Caco-2 (cell line): ENCODE results near the gene LRBA. TPM values are rescaled to one million over a fixed set of nuclear protein-coding genes. Genes with fewer than 3 reads are reported as not detected.
"Not testable (repeated sequence)": the region's sequence is repeated elsewhere in the genome, so short reads cannot be mapped to it uniquely, and the experiment has no call there.

ENCODE experiments used
- BruUV-seq: library from RNA; stranded (reverse); fragments of 400-500 nt; replicated peaks from 2 replicates; lab custom pipeline; 2021; lab: Mats Ljungman, UMichigan
- CTCF ChIA-PET: fragments of 300-600 bp; sonication (Branson Sonifier 250); formaldehyde crosslinking; loops from one replicate; lab custom pipeline; 2022; ENCODE audit warnings: antibody characterized with exemption; lab: Charles Lee
- POLR2A ChIA-PET: fragments of 300-600 bp; sonication (Branson Sonifier 250); formaldehyde crosslinking; loops from one replicate; lab custom pipeline; 2022; ENCODE audit warnings: antibody characterized with exemption; lab: Charles Lee
- DNase-seq, 2 experiments: peaks; one replicate each; pipeline versions ENCODE4 v3.0.0 to v3.0.0-alpha.2; 2020 to 2022
- H3K27me3 ChIP-seq: replicated peaks from 2 replicates; pipeline ENCODE4 v1.6.0; 2011; ENCODE audit warnings: low read length; ENCODE audit not compliant: control insufficient read depth, insufficient read depth
- H3K36me3 ChIP-seq: 2 replicates; pipeline ENCODE4 v1.5.1; 2011; ENCODE audit warnings: low read length; ENCODE audit not compliant: control insufficient read depth, insufficient read depth
- H3K4me1 ChIP-seq: fragments of 250-450 bp; sonication (Bioruptor Pico); 2 replicates; pipeline ENCODE4 v1.5.1; 2020; ENCODE audit warnings: mild to moderate bottlenecking
- H3K4me3 ChIP-seq: 2 replicates; pipeline ENCODE4 v1.5.1; 2011; ENCODE audit warnings: low read depth, mild to moderate bottlenecking, control low read depth, low read length
- H3K9me3 ChIP-seq: fragments of 250-450 bp; sonication (Bioruptor Pico); 2 replicates; pipeline ENCODE4 v1.5.1; 2020; ENCODE audit warnings: mild to moderate bottlenecking, moderate library complexity
- H3K27ac Mint-ChIP-seq: one replicate; pipeline ENCODE4 v1.8.0; 2022; ENCODE audit warnings: mixed read lengths; ENCODE audit not compliant: unreplicated experiment
- H3K27me3 Mint-ChIP-seq: one replicate; pipeline ENCODE4 v1.8.0; 2022; ENCODE audit warnings: mixed read lengths; ENCODE audit not compliant: insufficient read depth, unreplicated experiment
- H3K36me3 Mint-ChIP-seq: one replicate; pipeline ENCODE4 v1.8.0; 2022; ENCODE audit warnings: mild to moderate bottlenecking, mixed read lengths; ENCODE audit not compliant: insufficient read depth, unreplicated experiment
- H3K4me1 Mint-ChIP-seq: one replicate; pipeline ENCODE4 v1.8.0; 2022; ENCODE audit warnings: low read depth, mixed read lengths; ENCODE audit not compliant: unreplicated experiment
- H3K4me3 Mint-ChIP-seq: one replicate; pipeline ENCODE4 v1.8.0; 2022; ENCODE audit warnings: mild to moderate bottlenecking, moderate library complexity, mixed read lengths; ENCODE audit not compliant: unreplicated experiment
- H3K9me3 Mint-ChIP-seq: one replicate; pipeline ENCODE4 v1.8.0; 2022; ENCODE audit warnings: mixed read lengths; ENCODE audit not compliant: unreplicated experiment
- CTCF ChIP-seq, 2 experiments: fragments of 200-600 bp in 1 of 2; IDR thresholded peaks; 1 replicate in 1 of 2; 2 replicates in 1 of 2; pipeline versions ENCODE4 v1.5.1 to v1.8.0; 2011 to 2022; ENCODE audit warnings: antibody characterized with exemption in 1 of 2, control low read depth in 1 of 2, inconsistent platforms in 1 of 2, low read depth in 1 of 2, low read length in 1 of 2, mild to moderate bottlenecking in 1 of 2, moderate library complexity in 1 of 2; ENCODE audit not compliant: insufficient read depth in 1 of 2, severe bottlenecking in 1 of 2, unreplicated experiment in 1 of 2
- intact Hi-C: fragments of 100-400 bp; cut with micrococcal nuclease; formaldehyde crosslinking; loops from one replicate; pipeline ENCODE4 v1.10.0; 2022; ENCODE audit not compliant: unreplicated experiment
- total RNA-seq: library from RNA; stranded (reverse); gene quantifications from 2 replicates; pipeline ENCODE4 v1.2.3, GENCODE V29; 2022

The LRBA gene
- total RNA-seq, 1 experiment from 2014 or later: 53.2 TPM

GRCh38 chr4:150541681-150542080 lies 473.4 kb downstream of the LRBA start:
- no peak overlapping the region for H3K27ac Mint-ChIP-seq
- peaks cover 7% of the 10 kb centered on the region for H3K4me1 Mint-ChIP-seq
- ChIA-PET POLR2A (no interaction called here), CTCF (no interaction called here)
- H3K27me3 Mint-ChIP-seq: no peaks in the 10 kb centered on the region
- DNase-seq: no peak
- no peak overlapping the region for H3K4me3 ChIP-seq
- H3K36me3 Mint-ChIP-seq: no peaks in the 10 kb centered on the region
- BruUV-seq: no TSS peak
- H3K4me3 Mint-ChIP-seq: no peak overlapping the region
- H3K9me3 ChIP-seq: no peaks in the 10 kb centered on the region
- no peaks in the 10 kb centered on the region for H3K4me1 ChIP-seq
- H3K27me3 ChIP-seq: no peaks in the 10 kb centered on the region
- H3K9me3 Mint-ChIP-seq: no peaks in the 10 kb centered on the region
- intact Hi-C loops: no loop called here
- TF ChIP-seq CTCF (IDR thresholded peaks at IDR 0.05; ENCODE audit: insufficient read depth in 1 of 2, low read depth in 1 of 2, low read length in 1 of 2, severe bottlenecking in 1 of 2, unreplicated experiment in 1 of 2): no peak
- no peaks in the 10 kb centered on the region for H3K36me3 ChIP-seq

- TF ChIP-seq CTCF (IDR thresholded peaks at IDR 0.05; ENCODE audit: insufficient read depth in 1 of 2, low read depth in 1 of 2, low read length in 1 of 2, severe bottlenecking in 1 of 2, unreplicated experiment in 1 of 2): no peak
- DNase-seq: no peak
- no TSS peak for BruUV-seq
- H3K27ac Mint-ChIP-seq: no peak overlapping the region
- CTCF ChIA-PET: no interaction called here
- H3K27me3 Mint-ChIP-seq: no peaks in the 10 kb centered on the region
- peaks cover 7% of the 10 kb centered on the region for H3K4me1 Mint-ChIP-seq
- Histone ChIP-seq H3K9me3 (no peaks in the 10 kb centered on the region), H3K4me3 (no peak overlapping the region), H3K36me3 (no peaks in the 10 kb centered on the region), H3K4me1 (no peaks in the 10 kb centered on the region), H3K27me3 (no peaks in the 10 kb centered on the region)
- H3K36me3 Mint-ChIP-seq: no peaks in the 10 kb centered on the region
- intact Hi-C loops: no loop called here
- no peak overlapping the region for H3K4me3 Mint-ChIP-seq
- no peaks in the 10 kb centered on the region for H3K9me3 Mint-ChIP-seq
- POLR2A ChIA-PET: no interaction called here
Observed at GRCh38 chr4:150540959-150541360, 474.1 kb downstream of the LRBA start.

- CTCF ChIA-PET: no interaction called here
Observed at GRCh38 chr4:150540536-150540935, 474.5 kb downstream of the LRBA start.

GRCh38 chr4:150537911-150538310 lies 477.2 kb downstream of the LRBA start:
- H3K9me3 ChIP-seq, H3K4me3 ChIP-seq, H3K4me1 Mint-ChIP-seq, intact Hi-C loops, DNase-seq, H3K9me3 Mint-ChIP-seq, H3K4me3 Mint-ChIP-seq, H3K36me3 Mint-ChIP-seq, BruUV-seq, H3K27me3 Mint-ChIP-seq, H3K27ac Mint-ChIP-seq, H3K4me1 ChIP-seq, H3K27me3 ChIP-seq, H3K36me3 ChIP-seq, CTCF ChIA-PET, POLR2A ChIA-PET: not testable (repeated sequence)

More at GRCh38 chr4:150540536-150540935, 474.5 kb downstream of the LRBA start:
- no peaks in the 10 kb centered on the region for H3K27me3 Mint-ChIP-seq
- H3K4me1 Mint-ChIP-seq: peaks cover 7% of the 10 kb centered on the region
- POLR2A ChIA-PET: no interaction called here
- no peak for TF ChIP-seq CTCF (IDR thresholded peaks at IDR 0.05; ENCODE audit: insufficient read depth in 1 of 2, low read depth in 1 of 2, low read length in 1 of 2, severe bottlenecking in 1 of 2, unreplicated experiment in 1 of 2)
- no peaks in the 10 kb centered on the region for H3K9me3 ChIP-seq
- no peaks in the 10 kb centered on the region for H3K36me3 Mint-ChIP-seq
- no peaks in the 10 kb centered on the region for H3K27me3 ChIP-seq
- no peak for DNase-seq
- intact Hi-C loops: no loop called here
- H3K4me1 ChIP-seq: no peaks in the 10 kb centered on the region
- no peak overlapping the region for H3K27ac Mint-ChIP-seq
- H3K4me3 Mint-ChIP-seq: no peak overlapping the region
- H3K36me3 ChIP-seq: no peaks in the 10 kb centered on the region
- H3K4me3 ChIP-seq: no peak overlapping the region
- H3K9me3 Mint-ChIP-seq: no peaks in the 10 kb centered on the region
- no TSS peak for BruUV-seq
